CD4-positive, alpha-beta T cell (primary cell): ENCODE measurements around the gene KCNJ4. TPM values are rescaled to one million over a fixed set of nuclear protein-coding genes. Genes with fewer than 3 reads are reported as not detected.
A peak's percentile ranks its signal among the peaks of the same experiment; 100 is the strongest.

Source experiments
- ATAC-seq: fragments of 200-7000 bp; cut with Tn5 transposase; one replicate; pipeline ENCODE4 v1.10.0; 2022; ENCODE audit warnings: mild to moderate bottlenecking; ENCODE audit not compliant: poor library complexity
- CTCF ChIA-PET: fragments of 350-600 bp; sonication (Branson Sonifier 250); formaldehyde crosslinking; loops from one replicate; lab custom pipeline; 2021; ENCODE audit warnings: antibody characterized with exemption, inconsistent platforms; lab: Charles Lee
- POLR2A ChIA-PET: fragments of 350-600 bp; sonication (Branson Sonifier 250); formaldehyde crosslinking; loops from one replicate; lab custom pipeline; 2021; ENCODE audit warnings: antibody characterized with exemption, inconsistent platforms; lab: Charles Lee
- DNase-seq, 14 experiments: peaks; one replicate each; pipeline ENCODE4 v3.0.0-alpha.2; 2013 to 2020; ENCODE audit warnings: mixed read lengths in 2 of 14
- H3K27ac ChIP-seq, 2 donors: one replicate each; pipeline versions ENCODE4 v1.5.1 to v1.7.0; 2013; ENCODE audit warnings: low read length in 2 of 2, low read depth in 1 of 2, mild to moderate bottlenecking in 1 of 2
- H3K27me3 ChIP-seq, 2 experiments: 1 replicate in 1 of 2; 2 replicates in 1 of 2; pipeline versions ENCODE4 v1.6.1 to v1.7.0; 2013; ENCODE audit warnings: low read length in 2 of 2, control low read depth in 1 of 2, mild to moderate bottlenecking in 1 of 2, moderate library complexity in 1 of 2; ENCODE audit not compliant: insufficient read depth in 2 of 2, control insufficient read depth in 1 of 2
- H3K36me3 ChIP-seq: one replicate; pipeline ENCODE4 v1.6.1; 2013; ENCODE audit warnings: low read length, control low read depth; ENCODE audit not compliant: insufficient read depth
- H3K4me1 ChIP-seq: one replicate; pipeline ENCODE4 v1.6.1; 2013; ENCODE audit warnings: low read length, control low read depth; ENCODE audit not compliant: insufficient read depth
- H3K4me3 ChIP-seq: one replicate; pipeline ENCODE4 v1.5.1; 2013; ENCODE audit warnings: mild to moderate bottlenecking, low read length, moderate library complexity
- H3K9me3 ChIP-seq, 2 experiments: 1 replicate in 1 of 2; 2 replicates in 1 of 2; pipeline versions ENCODE4 v1.6.1 to v1.7.0; 2013; ENCODE audit warnings: low read length in 2 of 2, mild to moderate bottlenecking in 2 of 2, control low read depth in 1 of 2, moderate library complexity in 1 of 2; ENCODE audit not compliant: control insufficient read depth in 1 of 2, insufficient read depth in 1 of 2
- H3K27ac Mint-ChIP-seq: one replicate; pipeline ENCODE4 v1.8.0; 2020; ENCODE audit warnings: mixed read lengths
- H3K27me3 Mint-ChIP-seq: one replicate; pipeline ENCODE4 v1.8.0; 2021; ENCODE audit warnings: mixed read lengths
- H3K36me3 Mint-ChIP-seq: one replicate; pipeline ENCODE4 v1.8.0; 2021; ENCODE audit warnings: low read depth, mixed read lengths
- H3K4me1 Mint-ChIP-seq: one replicate; pipeline ENCODE4 v1.8.0; 2021; ENCODE audit warnings: low read depth, mixed read lengths
- H3K4me3 Mint-ChIP-seq: one replicate; pipeline ENCODE4 v1.8.0; 2020; ENCODE audit warnings: mild to moderate bottlenecking, mixed read lengths
- H3K9me3 Mint-ChIP-seq: one replicate; pipeline ENCODE4 v1.8.0; 2020; ENCODE audit warnings: mixed read lengths
- CTCF ChIP-seq: fragments of 200-600 bp; IDR thresholded peaks from one replicate; pipeline ENCODE4 v1.8.0; 2022; ENCODE audit warnings: antibody characterized with exemption, mild to moderate bottlenecking
- intact Hi-C, 2 experiments: fragments of 100-400 bp; cut with DNase I in 1 of 2; cut with micrococcal nuclease in 1 of 2; formaldehyde crosslinking; loops; one replicate each; pipeline versions ENCODE4 v1.15.1 to v1.9.0; 2023 to 2025; cut with DNase I, micrococcal nuclease
- total RNA-seq, 174 experiments: library from RNA in 2 of 174; stranded (reverse) in 2 of 174; gene quantifications; one replicate each; pipeline ENCODE4 v1.2.3 and lab custom pipeline; 2021 to 2026

The KCNJ4 gene
- total RNA-seq, 2 experiments from 2014 or later: not detected

GRCh38 chr22:38491707-38492348 lies 36.8 kb upstream of the KCNJ4 start:
- CTCF ChIA-PET: no interaction called here
- no peaks in the 10 kb centered on the region for H3K9me3 ChIP-seq
- no peak overlapping the region for H3K4me3 Mint-ChIP-seq
- peaks cover 97% of the 10 kb centered on the region for H3K36me3 ChIP-seq
- peaks cover 97% of the 10 kb centered on the region for H3K36me3 Mint-ChIP-seq
- no peaks in the 10 kb centered on the region for H3K27me3 Mint-ChIP-seq
- ATAC-seq (no peak), DNase-seq (no peak)
- peaks cover 22% of the 10 kb centered on the region for H3K4me1 ChIP-seq
- peak overlapping the region; percentile 56 for H3K27ac Mint-ChIP-seq
- no peak overlapping the region for H3K4me3 ChIP-seq
- POLR2A ChIA-PET: interaction anchor here (1.2 to 2.2 kb wide), 2 partner anchors 10 to 20 kb away, joined by 3 to 15 read pairs; no protein-coding TSS in a partner anchor
- no peaks in the 10 kb centered on the region for H3K9me3 Mint-ChIP-seq
- intact Hi-C loops: loop anchor here in 1 of 2 experiments (2.0 kb wide), 1 partner anchor 15 kb away; the partner anchor contains the start of gene DDX17
- peaks cover 59% of the 10 kb centered on the region for H3K4me1 Mint-ChIP-seq
- TF ChIP-seq CTCF: no peak
- no peaks in the 10 kb centered on the region for H3K27me3 ChIP-seq
- H3K27ac ChIP-seq: no peak overlapping the region

- Mint-ChIP-seq H3K27me3 (no peaks in the 10 kb centered on the region), H3K27ac (peak overlapping the region; percentile 63), H3K4me1 (peaks cover 62% of the 10 kb centered on the region), H3K36me3 (peaks cover 97% of the 10 kb centered on the region), H3K9me3 (no peaks in the 10 kb centered on the region), H3K4me3 (no peak overlapping the region)
- H3K4me1 ChIP-seq: peaks cover 20% of the 10 kb centered on the region
- no peaks in the 10 kb centered on the region for H3K9me3 ChIP-seq
- no peak overlapping the region for H3K27ac ChIP-seq
- no peaks in the 10 kb centered on the region for H3K27me3 ChIP-seq
- intact Hi-C loops: loop anchor here in 1 of 2 experiments (2.0 kb wide), 1 partner anchor 16 kb away; the partner anchor contains the start of gene DDX17
- no peak overlapping the region for H3K4me3 ChIP-seq
- DNase-seq (no peak), ATAC-seq (no peak)
- TF ChIP-seq CTCF: no peak
- peaks cover 97% of the 10 kb centered on the region for H3K36me3 ChIP-seq
- ChIA-PET POLR2A (interaction anchor here (1.0 to 2.9 kb wide), 3 partner anchors 10 to 14 kb away, joined by 4 to 15 read pairs (median 13); no protein-coding TSS in a partner anchor), CTCF (interaction anchor here (1.7 kb wide), 1 partner anchor 8 kb away, joined by 5 read pairs; no protein-coding TSS in a partner anchor)
These were observed 35.9 kb upstream of the KCNJ4 start for GRCh38 chr22:38490915-38491314.

GRCh38 chr22:38490475-38490874 lies 35.5 kb upstream of the KCNJ4 start:
- POLR2A ChIA-PET: interaction anchor here (0.9 to 2.9 kb wide), 5 partner anchors 9 to 15 kb away, joined by 4 to 15 read pairs (median 6); no protein-coding TSS in a partner anchor
- Histone ChIP-seq H3K27me3 (no peaks in the 10 kb centered on the region), H3K9me3 (no peaks in the 10 kb centered on the region), H3K27ac (no peak overlapping the region), H3K4me3 (no peak overlapping the region), H3K4me1 (peaks cover 22% of the 10 kb centered on the region), H3K36me3 (peaks cover 97% of the 10 kb centered on the region)
- Mint-ChIP-seq H3K4me3 (no peak overlapping the region), H3K27ac (peak overlapping the region; percentile 63), H3K4me1 (peaks cover 62% of the 10 kb centered on the region), H3K9me3 (no peaks in the 10 kb centered on the region), H3K36me3 (peaks cover 97% of the 10 kb centered on the region), H3K27me3 (no peaks in the 10 kb centered on the region)
- no peak for DNase-seq
- CTCF ChIA-PET: interaction anchor here (1.7 kb wide), 1 partner anchor 9 kb away, joined by 5 read pairs; no protein-coding TSS in a partner anchor
- ATAC-seq: peak; percentile 38
- intact Hi-C loops: loop anchor here in 1 of 2 experiments (2.0 kb wide), 1 partner anchor 16 kb away; the partner anchor contains the start of gene DDX17
- TF ChIP-seq CTCF: no peak
